GM20000 (cell line): Measurements from ENCODE around the gene MAGEE1.

Experiments
- DNase-seq: peaks from one replicate; pipeline ENCODE4 v3.0.0; 2012; ENCODE audit warnings: low spot score
- TF ChIP-seq, protein P1 (sequence below): IDR thresholded peaks from 2 replicates; pipeline ENCODE4 v1.5.1; 2012; ENCODE audit warnings: mild to moderate bottlenecking, control low read depth; ENCODE audit errors: extremely low read depth, missing control alignments

MAGEE1 gene

GRCh38 chrX:76427560-76428242 lies at the start of gene MAGEE1:
TSS of gene MAGEE1 (plus strand) at chrX:76427710. CDS start at chrX:76427931, 221 bp downstream.
- TF ChIP-seq, protein P1, sequence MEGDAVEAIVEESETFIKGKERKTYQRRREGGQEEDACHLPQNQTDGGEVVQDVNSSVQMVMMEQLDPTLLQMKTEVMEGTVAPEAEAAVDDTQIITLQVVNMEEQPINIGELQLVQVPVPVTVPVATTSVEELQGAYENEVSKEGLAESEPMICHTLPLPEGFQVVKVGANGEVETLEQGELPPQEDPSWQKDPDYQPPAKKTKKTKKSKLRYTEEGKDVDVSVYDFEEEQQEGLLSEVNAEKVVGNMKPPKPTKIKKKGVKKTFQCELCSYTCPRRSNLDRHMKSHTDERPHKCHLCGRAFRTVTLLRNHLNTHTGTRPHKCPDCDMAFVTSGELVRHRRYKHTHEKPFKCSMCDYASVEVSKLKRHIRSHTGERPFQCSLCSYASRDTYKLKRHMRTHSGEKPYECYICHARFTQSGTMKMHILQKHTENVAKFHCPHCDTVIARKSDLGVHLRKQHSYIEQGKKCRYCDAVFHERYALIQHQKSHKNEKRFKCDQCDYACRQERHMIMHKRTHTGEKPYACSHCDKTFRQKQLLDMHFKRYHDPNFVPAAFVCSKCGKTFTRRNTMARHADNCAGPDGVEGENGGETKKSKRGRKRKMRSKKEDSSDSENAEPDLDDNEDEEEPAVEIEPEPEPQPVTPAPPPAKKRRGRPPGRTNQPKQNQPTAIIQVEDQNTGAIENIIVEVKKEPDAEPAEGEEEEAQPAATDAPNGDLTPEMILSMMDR: no peak
- DNase-seq: peak; percentile 67

DNA sequence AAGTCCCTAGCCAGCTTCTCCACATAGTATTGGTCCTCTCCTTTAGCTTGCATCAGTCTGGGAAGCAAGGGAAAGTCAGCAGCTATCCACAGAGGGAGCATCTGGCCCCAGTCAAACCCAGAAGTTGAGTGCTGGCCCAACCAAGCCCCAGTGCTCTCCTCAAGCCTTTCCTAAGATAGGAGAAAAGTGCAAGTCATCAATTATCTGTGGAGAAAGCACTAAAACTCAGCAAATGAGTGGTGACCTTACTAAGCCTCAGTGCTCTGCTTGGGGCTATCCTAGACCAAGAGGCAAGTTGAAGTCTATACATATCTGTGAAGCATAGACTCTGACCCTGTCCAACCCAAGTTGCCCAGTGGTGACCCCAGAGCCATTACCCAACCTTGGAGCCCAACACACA lies 28.5 kb upstream of the MAGEE1 start:
- DNase-seq: no peak
- TF ChIP-seq, protein P1: no peak

DNA sequence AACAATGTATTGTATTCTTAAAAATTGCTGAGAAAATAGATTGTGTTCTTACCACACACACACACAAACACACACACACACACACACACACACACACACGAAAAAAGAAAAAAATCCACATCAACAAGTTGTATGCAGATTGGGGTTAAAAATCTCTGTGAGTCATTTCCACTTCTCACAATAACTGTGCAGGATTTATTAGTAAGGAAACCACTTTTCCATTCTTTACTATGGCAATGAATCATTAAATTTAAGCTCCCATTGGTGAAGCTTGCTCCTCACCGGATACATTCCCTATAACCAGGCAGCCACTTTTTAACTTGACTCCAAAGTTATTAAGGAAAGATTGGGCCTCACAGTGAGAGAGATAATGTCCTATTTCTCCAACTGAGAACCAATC lies 19.7 kb upstream of the MAGEE1 start:
- TF ChIP-seq, protein P1: no peak
- DNase-seq: no peak

- no peak for DNase-seq
- TF ChIP-seq, protein P1: no peak
These were observed 7.3 kb upstream of the MAGEE1 start for GRCh38 chrX:76420237-76420636.

- TF ChIP-seq, protein P1: no peak
- DNase-seq: no peak
These were observed 977 bp downstream of the MAGEE1 start for GRCh38 chrX:76428243-76429130.

GRCh38 chrX:76433219-76433618 lies 5.7 kb downstream of the MAGEE1 start:
- TF ChIP-seq, protein P1: no peak
- no peak for DNase-seq

- no peak for DNase-seq
These were observed 6.7 kb downstream of the MAGEE1 start for GRCh38 chrX:76434103-76434741.

More at GRCh38 chrX:76434103-76434741, 6.7 kb downstream of the MAGEE1 start:
- TF ChIP-seq, protein P1: no peak
